Activated T-cell treated with anti-CD3 and anti-CD28 coated beads, Interleukin-2, amount 50 U/mL, for 72 hours (primary cell): ENCODE measurements around the gene LRMDA. TPM values are rescaled to one million over a fixed set of nuclear protein-coding genes. Genes with fewer than 3 reads are reported as not detected.

Experiments used
- ATAC-seq, 2 donors: fragments of 150-1000 bp; cut with Tn5 transposase; replicated peaks in 1 of 2; 2 replicates each; pipeline ENCODE4 v1.10.0; 2021; ENCODE audit warnings: moderate library complexity in 2 of 2, mild to moderate bottlenecking in 1 of 2
- DNase-seq, 2 donors: peaks; one replicate each; pipeline ENCODE4 v3.0.0; 2021 to 2022; ENCODE audit warnings: mixed read lengths in 1 of 2
- H3K27ac Mint-ChIP-seq: one replicate; pipeline ENCODE4 v1.8.0; 2022; ENCODE audit warnings: mild to moderate bottlenecking, moderate library complexity, mixed read lengths
- H3K27me3 Mint-ChIP-seq: one replicate; pipeline ENCODE4 v1.8.0; 2022; ENCODE audit warnings: low read depth, mixed read lengths
- H3K36me3 Mint-ChIP-seq, 2 donors: one replicate each; pipeline ENCODE4 v1.8.0; 2022; ENCODE audit warnings: mixed read lengths in 2 of 2, mild to moderate bottlenecking in 1 of 2; ENCODE audit not compliant: insufficient read depth in 2 of 2
- H3K4me1 Mint-ChIP-seq: one replicate; pipeline ENCODE4 v1.8.0; 2022; ENCODE audit warnings: low read depth, mixed read lengths
- H3K4me3 Mint-ChIP-seq, 2 donors: one replicate each; pipeline ENCODE4 v1.8.0; 2022; ENCODE audit warnings: mild to moderate bottlenecking in 2 of 2, mixed read lengths in 2 of 2, moderate library complexity in 2 of 2
- H3K9me3 Mint-ChIP-seq, 2 donors: one replicate each; pipeline ENCODE4 v1.8.0; 2022; ENCODE audit warnings: mixed read lengths in 2 of 2
- total RNA-seq, 2 donors: library from RNA; stranded (reverse); gene quantifications; one replicate each; pipeline ENCODE4 v1.2.3, GENCODE V29; 2022

Gene LRMDA
- total RNA-seq, 2 donors from 2014 or later = not detected

- Mint-ChIP-seq H3K27me3 (no peaks in the 10 kb centered on the region), H3K4me3 (no peak overlapping the region), H3K4me1 (no peaks in the 10 kb centered on the region), H3K9me3 (no peaks in the 10 kb centered on the region), H3K27ac (no peak overlapping the region), H3K36me3 (no peaks in the 10 kb centered on the region)
- DNase-seq = no peak
- ATAC-seq = no peak
Measured at GRCh38 chr10:76007667-76008181, 576.3 kb downstream of the LRMDA start.

- Mint-ChIP-seq H3K9me3 (no peaks in the 10 kb centered on the region), H3K36me3 (no peaks in the 10 kb centered on the region), H3K27ac (no peak overlapping the region), H3K4me1 (no peaks in the 10 kb centered on the region), H3K27me3 (no peaks in the 10 kb centered on the region), H3K4me3 (no peak overlapping the region)
- ATAC-seq (no peak), DNase-seq (no peak)
Measured at GRCh38 chr10:76009531-76009930, 578.1 kb downstream of the LRMDA start.

- Mint-ChIP-seq H3K4me1 (no peaks in the 10 kb centered on the region), H3K9me3 (no peaks in the 10 kb centered on the region), H3K36me3 (no peaks in the 10 kb centered on the region), H3K4me3 (no peak overlapping the region), H3K27ac (no peak overlapping the region), H3K27me3 (no peaks in the 10 kb centered on the region)
- DNase-seq (no peak), ATAC-seq (no peak)
Measured at GRCh38 chr10:76010703-76011102, 579.3 kb downstream of the LRMDA start.

- no peaks in the 10 kb centered on the region for H3K4me1 Mint-ChIP-seq
- no peaks in the 10 kb centered on the region for H3K9me3 Mint-ChIP-seq
- no peaks in the 10 kb centered on the region for H3K27me3 Mint-ChIP-seq
- no peaks in the 10 kb centered on the region for H3K36me3 Mint-ChIP-seq
- DNase-seq (no peak), ATAC-seq (no peak)
- H3K4me3 Mint-ChIP-seq = no peak overlapping the region
- H3K27ac Mint-ChIP-seq = no peak overlapping the region
Measured at GRCh38 chr10:76012716-76013327, 581.4 kb downstream of the LRMDA start.

- Mint-ChIP-seq H3K9me3 (no peaks in the 10 kb centered on the region), H3K4me1 (no peaks in the 10 kb centered on the region), H3K36me3 (no peaks in the 10 kb centered on the region), H3K27ac (no peak overlapping the region), H3K4me3 (no peak overlapping the region), H3K27me3 (no peaks in the 10 kb centered on the region)
- DNase-seq (no peak), ATAC-seq (no peak)
Measured at GRCh38 chr10:76015245-76015644, 583.8 kb downstream of the LRMDA start.

GRCh38 chr10:76017026-76017732 lies 585.8 kb downstream of the LRMDA start:
- no peak for ATAC-seq
- Mint-ChIP-seq H3K27ac (no peak overlapping the region), H3K9me3 (no peaks in the 10 kb centered on the region), H3K36me3 (no peaks in the 10 kb centered on the region), H3K4me1 (no peaks in the 10 kb centered on the region), H3K27me3 (no peaks in the 10 kb centered on the region), H3K4me3 (no peak overlapping the region)
- no peak for DNase-seq

- DNase-seq (no peak), ATAC-seq (no peak)
- Mint-ChIP-seq H3K4me1 (no peaks in the 10 kb centered on the region), H3K4me3 (no peak overlapping the region), H3K36me3 (no peaks in the 10 kb centered on the region), H3K27ac (no peak overlapping the region), H3K27me3 (no peaks in the 10 kb centered on the region), H3K9me3 (no peaks in the 10 kb centered on the region)
Measured at GRCh38 chr10:76017733-76018433, 586.5 kb downstream of the LRMDA start.

GRCh38 chr10:76020630-76021029 lies 589.2 kb downstream of the LRMDA start:
- Mint-ChIP-seq H3K27me3 (no peaks in the 10 kb centered on the region), H3K4me1 (no peaks in the 10 kb centered on the region), H3K27ac (no peak overlapping the region), H3K9me3 (no peaks in the 10 kb centered on the region), H3K36me3 (no peaks in the 10 kb centered on the region), H3K4me3 (no peak overlapping the region)
- DNase-seq (no peak), ATAC-seq (no peak)

- DNase-seq (no peak), ATAC-seq (no peak)
- Mint-ChIP-seq H3K4me1 (no peaks in the 10 kb centered on the region), H3K36me3 (no peaks in the 10 kb centered on the region), H3K4me3 (no peak overlapping the region), H3K9me3 (no peaks in the 10 kb centered on the region), H3K27me3 (no peaks in the 10 kb centered on the region), H3K27ac (no peak overlapping the region)
Measured at GRCh38 chr10:76021398-76021797, 590.0 kb downstream of the LRMDA start.

- H3K36me3 Mint-ChIP-seq = no peaks in the 10 kb centered on the region
- DNase-seq (no peak), ATAC-seq (no peak)
- no peak overlapping the region for H3K27ac Mint-ChIP-seq
- H3K9me3 Mint-ChIP-seq = no peaks in the 10 kb centered on the region
- H3K4me3 Mint-ChIP-seq = no peak overlapping the region
- H3K27me3 Mint-ChIP-seq = no peaks in the 10 kb centered on the region
- no peaks in the 10 kb centered on the region for H3K4me1 Mint-ChIP-seq
Measured at GRCh38 chr10:76022366-76022765, 590.9 kb downstream of the LRMDA start.

- no peaks in the 10 kb centered on the region for H3K4me1 Mint-ChIP-seq
- H3K4me3 Mint-ChIP-seq = no peak overlapping the region
- ATAC-seq (no peak), DNase-seq (no peak)
- H3K9me3 Mint-ChIP-seq = no peaks in the 10 kb centered on the region
- H3K27me3 Mint-ChIP-seq = no peaks in the 10 kb centered on the region
- H3K27ac Mint-ChIP-seq = no peak overlapping the region
- H3K36me3 Mint-ChIP-seq = no peaks in the 10 kb centered on the region
Measured at GRCh38 chr10:76023007-76023406, 591.6 kb downstream of the LRMDA start.

- DNase-seq (no peak), ATAC-seq (no peak)
- H3K27me3 Mint-ChIP-seq = no peaks in the 10 kb centered on the region
- no peak overlapping the region for H3K27ac Mint-ChIP-seq
- H3K4me1 Mint-ChIP-seq = no peaks in the 10 kb centered on the region
- no peaks in the 10 kb centered on the region for H3K9me3 Mint-ChIP-seq
- no peak overlapping the region for H3K4me3 Mint-ChIP-seq
- H3K36me3 Mint-ChIP-seq = no peaks in the 10 kb centered on the region
Measured at GRCh38 chr10:76024460-76025123, 593.2 kb downstream of the LRMDA start.

- Mint-ChIP-seq H3K27ac (no peak overlapping the region), H3K4me3 (no peak overlapping the region), H3K36me3 (no peaks in the 10 kb centered on the region), H3K4me1 (no peaks in the 10 kb centered on the region), H3K9me3 (no peaks in the 10 kb centered on the region), H3K27me3 (no peaks in the 10 kb centered on the region)
- DNase-seq (no peak), ATAC-seq (no peak)
Measured at GRCh38 chr10:76025124-76025477, 593.7 kb downstream of the LRMDA start.
